WI38 (cell line): ENCODE data around the gene PLCG1.

Source experiments
- H3K4me3 ChIP-seq: 2 replicates; pipeline ENCODE4 v1.5.1; 2011; ENCODE audit warnings: low read depth, mild to moderate bottlenecking, control low read depth, low read length
- TF ChIP-seq, protein P1 (sequence below): IDR thresholded peaks from 2 replicates; pipeline ENCODE4 v1.5.1; 2012; ENCODE audit warnings: low read depth, mild to moderate bottlenecking, control low read depth, low read length

The PLCG1 gene

DNA sequence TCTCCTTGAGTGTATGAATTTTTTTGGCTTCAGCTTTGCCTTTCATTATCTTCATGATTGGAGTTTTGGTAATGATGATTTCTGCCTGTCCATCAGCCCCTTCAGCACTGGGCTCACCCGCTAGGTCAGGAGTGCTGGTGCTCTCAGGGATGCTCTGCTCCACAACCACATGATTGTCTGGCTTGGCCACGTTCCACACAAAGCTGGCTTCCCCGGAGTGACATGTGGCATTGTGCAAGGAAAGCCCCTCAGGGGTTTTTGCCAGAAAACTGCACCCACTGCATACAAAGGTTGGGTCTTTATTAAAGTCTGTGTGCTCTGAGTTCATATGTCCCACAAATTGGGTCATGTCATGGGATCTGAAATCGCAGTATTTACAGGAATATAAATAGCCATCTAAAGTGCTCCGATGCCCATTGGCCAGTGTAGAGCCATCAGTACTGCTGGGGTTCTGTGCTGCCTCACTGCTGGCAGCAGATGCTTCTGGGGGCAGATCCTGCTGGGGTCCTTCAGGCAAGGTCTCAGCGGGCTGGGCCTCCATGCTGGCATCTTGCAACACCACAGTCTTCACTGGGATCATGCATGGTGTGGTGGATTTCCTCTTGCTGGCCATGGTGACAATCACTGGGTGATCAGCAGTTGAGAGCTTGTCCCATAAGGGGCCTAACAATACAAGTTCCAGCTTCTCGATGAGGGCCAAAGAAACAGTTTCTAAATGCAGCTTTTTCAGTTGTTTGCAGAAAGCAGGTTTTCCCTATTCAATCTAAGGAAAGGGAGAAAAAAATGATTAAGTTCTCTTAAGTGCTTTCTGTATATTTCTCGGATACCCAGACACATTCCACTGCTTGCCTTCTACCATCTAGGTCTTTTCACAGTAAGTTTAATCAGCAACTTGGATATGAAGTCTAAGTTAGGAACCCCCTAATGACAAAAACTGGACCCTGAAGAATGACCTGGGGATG is 67.2 kb downstream of the PLCG1 start:
- H3K4me3 ChIP-seq, result no peak overlapping the region
- TF ChIP-seq, protein P1, sequence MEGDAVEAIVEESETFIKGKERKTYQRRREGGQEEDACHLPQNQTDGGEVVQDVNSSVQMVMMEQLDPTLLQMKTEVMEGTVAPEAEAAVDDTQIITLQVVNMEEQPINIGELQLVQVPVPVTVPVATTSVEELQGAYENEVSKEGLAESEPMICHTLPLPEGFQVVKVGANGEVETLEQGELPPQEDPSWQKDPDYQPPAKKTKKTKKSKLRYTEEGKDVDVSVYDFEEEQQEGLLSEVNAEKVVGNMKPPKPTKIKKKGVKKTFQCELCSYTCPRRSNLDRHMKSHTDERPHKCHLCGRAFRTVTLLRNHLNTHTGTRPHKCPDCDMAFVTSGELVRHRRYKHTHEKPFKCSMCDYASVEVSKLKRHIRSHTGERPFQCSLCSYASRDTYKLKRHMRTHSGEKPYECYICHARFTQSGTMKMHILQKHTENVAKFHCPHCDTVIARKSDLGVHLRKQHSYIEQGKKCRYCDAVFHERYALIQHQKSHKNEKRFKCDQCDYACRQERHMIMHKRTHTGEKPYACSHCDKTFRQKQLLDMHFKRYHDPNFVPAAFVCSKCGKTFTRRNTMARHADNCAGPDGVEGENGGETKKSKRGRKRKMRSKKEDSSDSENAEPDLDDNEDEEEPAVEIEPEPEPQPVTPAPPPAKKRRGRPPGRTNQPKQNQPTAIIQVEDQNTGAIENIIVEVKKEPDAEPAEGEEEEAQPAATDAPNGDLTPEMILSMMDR, result no peak

DNA sequence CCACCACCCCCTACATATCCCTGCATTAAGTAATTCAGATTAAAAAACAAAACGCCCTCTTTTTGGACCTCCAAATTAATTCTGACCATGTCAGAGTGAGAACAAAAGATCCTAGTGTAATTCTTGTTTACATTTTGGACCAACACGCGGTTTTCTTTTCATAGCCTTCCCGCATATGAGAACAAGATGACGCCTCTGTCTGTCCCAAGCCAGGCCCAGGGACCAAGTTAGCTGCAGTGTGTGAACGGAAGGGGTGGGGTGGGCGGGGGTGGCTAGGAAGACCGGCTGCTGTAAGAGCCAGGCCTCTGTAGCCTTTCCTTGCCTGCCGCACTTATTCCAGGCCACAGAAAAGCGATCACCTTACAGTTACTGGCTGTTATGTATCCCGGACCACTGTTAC is 68.0 kb downstream of the PLCG1 start:
- TF ChIP-seq, protein P1, result no peak
- H3K4me3 ChIP-seq, result no peak overlapping the region

DNA sequence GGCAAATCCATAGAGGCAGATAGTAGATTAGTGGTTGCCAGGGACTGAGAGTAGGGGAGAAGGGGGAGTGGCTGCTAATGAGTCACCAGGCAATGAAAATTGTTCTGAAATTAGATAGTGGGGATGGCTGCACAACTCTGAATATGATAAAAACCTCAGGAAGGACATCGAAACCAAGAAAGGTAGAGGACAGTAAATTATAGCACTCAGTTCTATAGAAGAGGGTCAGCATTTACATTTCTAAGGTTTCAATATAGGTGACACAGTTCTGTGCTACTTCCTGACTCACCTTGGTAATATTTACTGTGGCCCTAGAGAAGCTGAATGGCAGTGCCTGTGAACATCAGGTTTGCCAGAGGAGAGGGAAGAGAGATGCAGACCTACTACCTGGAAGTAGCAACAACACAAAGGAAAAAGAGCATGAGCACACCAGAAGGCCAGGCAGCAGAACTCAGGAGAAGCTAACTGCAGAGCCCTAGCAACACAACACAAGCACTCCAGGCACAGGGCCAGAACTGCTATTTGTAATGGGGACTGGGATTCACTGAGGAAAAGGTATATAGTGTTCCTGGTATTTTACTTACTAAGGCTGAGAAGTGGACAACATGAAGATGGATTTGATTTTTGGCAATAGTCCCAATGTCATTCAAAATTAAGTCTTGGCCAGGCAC is 75.9 kb downstream of the PLCG1 start:
- TF ChIP-seq, protein P1, result no peak
- no peak overlapping the region for H3K4me3 ChIP-seq

DNA sequence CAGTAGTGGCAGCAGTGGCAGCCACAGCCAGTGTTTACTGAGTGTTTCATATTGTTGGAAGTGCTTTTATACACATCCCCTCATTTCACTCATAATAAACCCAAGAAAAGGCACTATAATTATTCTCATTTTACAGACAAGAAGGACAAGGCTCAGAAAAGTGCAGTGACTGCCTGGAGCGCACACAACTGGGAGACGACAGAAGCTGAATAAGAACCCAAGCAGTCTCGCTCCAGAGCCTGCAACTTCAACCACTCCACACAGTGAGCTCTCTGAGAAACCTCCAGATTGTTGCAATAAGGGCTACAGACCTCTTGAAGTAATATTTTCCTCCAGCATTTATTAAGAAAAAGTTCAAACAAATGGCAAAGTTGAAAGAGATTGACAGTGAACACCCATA is 76.9 kb downstream of the PLCG1 start:
- no peak overlapping the region for H3K4me3 ChIP-seq
- TF ChIP-seq, protein P1, result no peak

DNA sequence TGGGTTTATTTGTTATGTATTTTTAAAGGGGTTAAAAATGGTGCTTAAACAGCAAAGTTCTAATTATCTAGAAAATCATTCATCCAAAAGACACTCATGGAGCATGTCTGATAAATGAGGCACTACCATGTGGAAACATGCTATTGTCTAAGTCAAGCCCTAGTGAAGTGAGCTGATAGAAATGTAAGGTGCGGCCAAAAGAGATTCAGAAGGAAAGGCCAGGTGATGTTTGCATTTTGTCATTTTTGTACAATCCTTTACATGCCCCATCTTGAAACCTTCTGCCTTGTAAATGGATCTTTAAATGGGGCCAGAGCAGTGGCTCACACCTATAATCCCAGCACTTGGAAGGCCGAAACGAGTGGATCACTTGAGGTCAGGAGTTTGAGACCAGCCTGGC is 77.3 kb downstream of the PLCG1 start:
- TF ChIP-seq, protein P1, result no peak
- no peak overlapping the region for H3K4me3 ChIP-seq

DNA sequence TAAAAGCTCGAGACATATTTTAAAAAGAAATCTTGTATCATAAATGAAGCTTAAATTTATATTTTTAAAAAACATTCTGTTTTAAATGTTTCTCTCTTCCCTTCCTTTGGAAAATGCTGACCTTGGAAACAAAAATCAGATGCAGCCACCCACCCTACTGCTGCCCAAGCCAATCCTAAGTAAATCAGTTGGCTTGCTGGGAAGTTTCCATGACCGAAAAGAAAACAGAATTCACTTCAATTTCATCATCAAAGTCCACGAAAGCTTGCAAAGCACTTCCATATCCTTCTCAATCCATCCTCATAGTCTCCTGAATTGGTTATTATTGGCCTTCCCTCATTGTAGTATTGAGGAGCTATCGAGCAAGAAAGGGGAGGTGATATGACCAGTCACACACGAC is 80.1 kb downstream of the PLCG1 start:
- TF ChIP-seq, protein P1, result no peak
- H3K4me3 ChIP-seq, result no peak overlapping the region

GRCh38 chr20:41218466-41218865 is 81.1 kb downstream of the PLCG1 start:
- H3K4me3 ChIP-seq, result no peak overlapping the region
- TF ChIP-seq, protein P1, result no peak
